ENCODE results near the gene CASP7.

CASP7 gene

GRCh38 chr10:113709221-113709838, 29.6 kb downstream of the CASP7 start:
- H4K8ac ChIP-seq (ENCODE audit: low read length): peak overlapping the region; percentile 90
- peaks cover 22% of the 10 kb centered on the region for H3K4me1 ChIP-seq (ENCODE audit: control insufficient read depth, insufficient read depth, low read depth, low read length)
- H3K4me2 ChIP-seq (ENCODE audit: low read length, poor library complexity, severe bottlenecking): peak overlapping the region; percentile 20
- H4K91ac ChIP-seq (ENCODE audit: low read length): peak overlapping the region; percentile 79
- H2AK5ac ChIP-seq (ENCODE audit: low read length, severe bottlenecking): no peak overlapping the region
- no peak overlapping the region for H2BK5ac ChIP-seq (ENCODE audit: low read depth, low read length, poor library complexity, severe bottlenecking)
- H3K9ac ChIP-seq (ENCODE audit: low read length): peak overlapping the region; percentile 2
- WGBS: under 1% methylated on average over 7 of the region's 8 CpGs
- peaks cover 30% of the 10 kb centered on the region for H3K79me1 ChIP-seq (replicated peaks; ENCODE audit: low read length, poor library complexity, severe bottlenecking)
- peak overlapping the region in 1 of 2 experiments; percentile 82 for H3K18ac ChIP-seq (ENCODE audit: low read depth in 1 of 2, low read length in 2 of 2)
- H2BK15ac ChIP-seq (ENCODE audit: low read depth, poor library complexity, severe bottlenecking): peak overlapping the region; percentile 60
- peak overlapping the region in 1 of 2 experiments; percentile 35 for H2BK12ac ChIP-seq (ENCODE audit: low read length in 2 of 2)
- H3K36me3 ChIP-seq (ENCODE audit: control insufficient read depth in 1 of 2, insufficient read depth in 2 of 2, low read depth in 1 of 2, low read length in 2 of 2): peaks cover 5 to 24% of the 10 kb centered on the region in 2 experiments
- no peak overlapping the region for H3K14ac ChIP-seq (ENCODE audit: low read length in 2 of 2)
- no peak overlapping the region for H2AFZ ChIP-seq (ENCODE audit: low read depth, low read length)
- H3K4me3 ChIP-seq (ENCODE audit: insufficient read depth in 1 of 2, low read depth in 1 of 2, low read length in 2 of 2): no peak overlapping the region
- no peak overlapping the region for H3K4ac ChIP-seq (ENCODE audit: low read depth in 1 of 2, low read length in 2 of 2)
- no peaks in the 10 kb centered on the region for H3K9me3 ChIP-seq (ENCODE audit: control insufficient read depth, low read length)
- DNase-seq: peak; percentile 92
- H3K27me3 ChIP-seq (ENCODE audit: control insufficient read depth in 1 of 2, insufficient read depth in 1 of 2, low read length in 2 of 2): no peaks in the 10 kb centered on the region
- H3K23ac ChIP-seq (ENCODE audit: low read length in 2 of 2): no peak overlapping the region
- peak overlapping the region; percentile 88 for H3K27ac ChIP-seq (ENCODE audit: low read length, poor library complexity, severe bottlenecking)
- no peak overlapping the region for H2BK120ac ChIP-seq (ENCODE audit: low read depth, low read length)

DNA sequence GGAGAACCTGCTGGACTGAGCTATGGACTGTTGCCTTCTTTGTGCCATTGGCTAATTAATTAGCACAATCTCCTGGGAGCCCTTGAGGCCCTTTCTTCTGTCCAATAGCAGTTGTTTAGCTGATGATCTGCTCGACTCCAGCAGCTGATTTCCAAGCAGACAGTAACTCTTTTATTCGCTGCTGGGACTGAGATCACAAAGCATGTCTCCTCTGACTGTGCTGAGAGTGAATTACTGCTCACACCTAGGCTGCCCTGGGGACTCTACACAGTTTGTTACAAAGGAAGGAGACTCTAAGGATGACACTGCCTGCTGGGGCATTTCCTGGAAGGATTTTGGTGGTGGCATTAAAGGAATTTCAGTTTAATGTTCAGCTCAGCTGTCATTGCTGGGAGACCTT, 31.4 kb downstream of the CASP7 start:
- Histone ChIP-seq H3K27me3 (ENCODE audit: control insufficient read depth in 1 of 2, insufficient read depth in 1 of 2, low read length in 2 of 2) (no peaks in the 10 kb centered on the region), H3K9me3 (ENCODE audit: control insufficient read depth, low read length) (no peaks in the 10 kb centered on the region), H2BK15ac (ENCODE audit: low read depth, poor library complexity, severe bottlenecking) (no peak overlapping the region), H3K4ac (ENCODE audit: low read depth in 1 of 2, low read length in 2 of 2) (no peak overlapping the region), H3K23ac (ENCODE audit: low read length in 2 of 2) (no peak overlapping the region), H2BK120ac (ENCODE audit: low read depth, low read length) (no peak overlapping the region), H3K4me3 (ENCODE audit: insufficient read depth in 1 of 2, low read depth in 1 of 2, low read length in 2 of 2) (no peak overlapping the region), H3K14ac (ENCODE audit: low read length in 2 of 2) (no peak overlapping the region), H4K91ac (ENCODE audit: low read length) (no peak overlapping the region), H2AK5ac (ENCODE audit: low read length, severe bottlenecking) (peak overlapping the region; percentile 23), H3K4me2 (ENCODE audit: low read length, poor library complexity, severe bottlenecking) (no peak overlapping the region), H2BK5ac (ENCODE audit: low read depth, low read length, poor library complexity, severe bottlenecking) (no peak overlapping the region), H2AFZ (ENCODE audit: low read depth, low read length) (no peak overlapping the region), H3K79me1 (replicated peaks; ENCODE audit: low read length, poor library complexity, severe bottlenecking) (peaks cover 34% of the 10 kb centered on the region), H3K27ac (ENCODE audit: low read length, poor library complexity, severe bottlenecking) (no peak overlapping the region), H3K4me1 (ENCODE audit: control insufficient read depth, insufficient read depth, low read depth, low read length) (peaks cover 14% of the 10 kb centered on the region), H3K9ac (ENCODE audit: low read length) (no peak overlapping the region), H3K18ac (ENCODE audit: low read depth in 1 of 2, low read length in 2 of 2) (peak overlapping the region in 1 of 2 experiments; percentile 5), H3K36me3 (ENCODE audit: control insufficient read depth in 1 of 2, insufficient read depth in 2 of 2, low read depth in 1 of 2, low read length in 2 of 2) (peaks cover 16 to 34% of the 10 kb centered on the region in 2 experiments), H4K8ac (ENCODE audit: low read length) (no peak overlapping the region), H2BK12ac (ENCODE audit: low read length in 2 of 2) (no peak overlapping the region)
- no peak for DNase-seq
- 31% methylated on average over 2 of the region's 2 CpGs for WGBS

- Histone ChIP-seq H2BK120ac (ENCODE audit: low read depth, low read length) (no peak overlapping the region), H2BK5ac (ENCODE audit: low read depth, low read length, poor library complexity, severe bottlenecking) (no peak overlapping the region), H3K9me3 (ENCODE audit: control insufficient read depth, low read length) (no peaks in the 10 kb centered on the region), H3K79me1 (replicated peaks; ENCODE audit: low read length, poor library complexity, severe bottlenecking) (peaks cover 30% of the 10 kb centered on the region), H3K4me2 (ENCODE audit: low read length, poor library complexity, severe bottlenecking) (no peak overlapping the region), H2AFZ (ENCODE audit: low read depth, low read length) (no peak overlapping the region), H3K27me3 (ENCODE audit: control insufficient read depth in 1 of 2, insufficient read depth in 1 of 2, low read length in 2 of 2) (no peaks in the 10 kb centered on the region), H2BK15ac (ENCODE audit: low read depth, poor library complexity, severe bottlenecking) (no peak overlapping the region), H3K36me3 (ENCODE audit: control insufficient read depth in 1 of 2, insufficient read depth in 2 of 2, low read depth in 1 of 2, low read length in 2 of 2) (peaks cover 16 to 33% of the 10 kb centered on the region in 2 experiments), H3K27ac (ENCODE audit: low read length, poor library complexity, severe bottlenecking) (no peak overlapping the region), H2BK12ac (ENCODE audit: low read length in 2 of 2) (no peak overlapping the region), H3K4me1 (ENCODE audit: control insufficient read depth, insufficient read depth, low read depth, low read length) (peaks cover 14% of the 10 kb centered on the region), H4K91ac (ENCODE audit: low read length) (peak overlapping the region; percentile 54), H2AK5ac (ENCODE audit: low read length, severe bottlenecking) (no peak overlapping the region), H3K4ac (ENCODE audit: low read depth in 1 of 2, low read length in 2 of 2) (no peak overlapping the region), H3K4me3 (ENCODE audit: insufficient read depth in 1 of 2, low read depth in 1 of 2, low read length in 2 of 2) (no peak overlapping the region), H3K9ac (ENCODE audit: low read length) (no peak overlapping the region), H3K14ac (ENCODE audit: low read length in 2 of 2) (no peak overlapping the region), H3K23ac (ENCODE audit: low read length in 2 of 2) (no peak overlapping the region), H3K18ac (ENCODE audit: low read depth in 1 of 2, low read length in 2 of 2) (no peak overlapping the region), H4K8ac (ENCODE audit: low read length) (no peak overlapping the region)
- no peak for DNase-seq
- WGBS: 98% methylated on average over 3 of the region's 3 CpGs
Observed at GRCh38 chr10:113712024-113712423, 32.3 kb downstream of the CASP7 start.

DNA sequence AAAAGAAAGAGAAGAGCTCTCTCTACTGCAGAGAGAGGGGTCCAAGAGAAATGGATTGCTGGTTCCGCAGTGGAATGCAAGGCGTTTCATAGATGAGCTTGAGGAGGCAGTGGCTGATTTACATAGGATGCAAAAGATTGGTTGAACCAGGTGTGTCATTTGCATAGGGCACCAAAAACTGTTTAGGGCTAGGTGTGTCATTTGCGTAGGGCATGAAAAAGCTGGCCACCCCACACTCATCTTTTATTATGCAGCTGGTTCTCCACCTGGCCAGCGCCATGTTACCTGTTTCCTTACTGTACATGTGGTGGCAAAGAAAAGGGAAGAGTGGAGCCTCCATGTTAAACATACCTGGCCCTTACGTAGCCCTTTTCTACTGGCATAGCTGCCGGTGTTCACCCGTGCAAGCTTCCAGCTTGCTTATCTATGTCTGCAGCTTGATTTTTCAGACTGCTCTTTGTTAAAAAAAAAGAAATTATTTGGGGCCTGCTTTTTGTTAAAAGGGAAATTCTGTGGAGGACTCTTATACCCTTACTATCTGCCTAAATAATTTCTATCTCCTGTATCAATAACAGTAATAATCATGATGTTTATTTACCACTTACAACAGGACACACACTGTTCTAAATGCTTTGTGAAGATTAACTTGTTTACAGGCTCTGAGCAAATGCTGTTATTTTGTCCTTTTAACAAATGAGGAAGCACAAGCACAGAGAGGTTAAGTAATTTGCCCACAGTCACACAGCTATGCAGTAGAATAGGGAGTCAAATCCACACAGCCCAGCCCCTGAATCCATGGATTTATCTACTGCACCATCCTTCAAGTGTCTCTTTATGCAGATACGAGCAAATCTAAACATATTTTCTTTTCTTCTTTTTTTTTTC, 33.3 kb downstream of the CASP7 start:
- H3K79me1 ChIP-seq (replicated peaks; ENCODE audit: low read length, poor library complexity, severe bottlenecking): peaks cover 25% of the 10 kb centered on the region
- no peaks in the 10 kb centered on the region for H3K27me3 ChIP-seq (ENCODE audit: control insufficient read depth in 1 of 2, insufficient read depth in 1 of 2, low read length in 2 of 2)
- no peak overlapping the region for H3K4me2 ChIP-seq (ENCODE audit: low read length, poor library complexity, severe bottlenecking)
- no peak overlapping the region for H2BK5ac ChIP-seq (ENCODE audit: low read depth, low read length, poor library complexity, severe bottlenecking)
- no peak overlapping the region for H3K23ac ChIP-seq (ENCODE audit: low read length in 2 of 2)
- no peak overlapping the region for H4K8ac ChIP-seq (ENCODE audit: low read length)
- H3K18ac ChIP-seq (ENCODE audit: low read depth in 1 of 2, low read length in 2 of 2): no peak overlapping the region
- no peak overlapping the region for H3K4ac ChIP-seq (ENCODE audit: low read depth in 1 of 2, low read length in 2 of 2)
- H3K27ac ChIP-seq (ENCODE audit: low read length, poor library complexity, severe bottlenecking): no peak overlapping the region
- H3K9ac ChIP-seq (ENCODE audit: low read length): no peak overlapping the region
- DNase-seq: no peak
- H3K36me3 ChIP-seq (ENCODE audit: control insufficient read depth in 1 of 2, insufficient read depth in 2 of 2, low read depth in 1 of 2, low read length in 2 of 2): peaks cover 14 to 40% of the 10 kb centered on the region in 2 experiments
- no peak overlapping the region for H2AK5ac ChIP-seq (ENCODE audit: low read length, severe bottlenecking)
- H3K4me3 ChIP-seq (ENCODE audit: insufficient read depth in 1 of 2, low read depth in 1 of 2, low read length in 2 of 2): no peak overlapping the region
- no peaks in the 10 kb centered on the region for H3K9me3 ChIP-seq (ENCODE audit: control insufficient read depth, low read length)
- peaks cover 12% of the 10 kb centered on the region for H3K4me1 ChIP-seq (ENCODE audit: control insufficient read depth, insufficient read depth, low read depth, low read length)
- WGBS: 89% methylated on average over 8 of the region's 8 CpGs
- H2BK120ac ChIP-seq (ENCODE audit: low read depth, low read length): no peak overlapping the region
- H2BK12ac ChIP-seq (ENCODE audit: low read length in 2 of 2): no peak overlapping the region
- no peak overlapping the region for H2BK15ac ChIP-seq (ENCODE audit: low read depth, poor library complexity, severe bottlenecking)
- H2AFZ ChIP-seq (ENCODE audit: low read depth, low read length): no peak overlapping the region
- H4K91ac ChIP-seq (ENCODE audit: low read length): no peak overlapping the region
- no peak overlapping the region for H3K14ac ChIP-seq (ENCODE audit: low read length in 2 of 2)

Measured in mesenchymal stem cell (in vitro differentiated cells and primary cell).